DMS53 (cell line): ENCODE data around the gene MAST3.

ENCODE experiments used
- DNase-seq: peaks from one replicate; lab custom pipeline; 2025; lab: John Stamatoyannopoulos, UW

Gene MAST3

DNA sequence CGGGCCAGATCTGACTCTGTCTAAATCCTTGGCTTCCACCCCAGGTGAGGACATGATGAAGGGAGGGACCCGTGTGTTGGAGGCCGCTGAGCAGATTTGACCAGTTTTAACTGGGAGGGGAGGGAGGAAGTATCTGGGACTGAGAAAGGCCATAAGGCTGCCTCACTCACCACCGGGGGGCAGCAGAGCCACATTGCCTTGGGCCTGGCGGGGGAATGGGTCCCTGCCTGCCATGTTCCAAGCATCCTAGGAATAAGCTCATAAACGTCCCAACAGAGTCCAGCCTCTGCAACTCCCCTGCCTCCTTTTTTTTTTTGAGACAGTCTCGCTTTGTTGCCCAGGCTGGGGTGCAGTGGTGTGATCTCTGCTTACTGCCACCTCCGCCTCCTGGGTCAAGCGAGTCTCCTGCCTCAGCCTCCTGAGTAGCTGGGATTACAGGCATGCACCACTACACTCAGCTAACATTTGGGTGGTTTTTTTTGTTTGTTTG, 15.5 kb downstream of the MAST3 start:
- peak; percentile 91 for DNase-seq

DNA sequence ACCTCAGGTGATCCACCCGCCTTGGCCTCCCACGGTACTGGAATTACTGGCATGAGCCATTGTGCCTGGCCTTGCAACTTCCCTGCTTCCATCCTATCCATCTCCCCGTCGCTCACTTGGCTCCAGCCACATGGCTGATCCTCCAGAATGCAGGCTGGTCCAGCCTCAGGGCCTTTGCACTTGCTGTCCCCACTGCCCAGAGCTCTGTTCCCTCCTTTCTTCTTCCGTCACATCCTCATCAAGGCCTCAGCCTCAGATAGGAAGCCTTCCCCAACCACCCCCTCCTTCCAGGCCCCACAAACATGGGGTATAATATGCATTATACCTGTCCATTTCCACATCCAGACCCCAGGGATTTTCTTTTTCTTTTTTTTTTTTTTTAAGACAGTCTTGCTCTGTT, 16.2 kb downstream of the MAST3 start:
- no peak for DNase-seq

DNA sequence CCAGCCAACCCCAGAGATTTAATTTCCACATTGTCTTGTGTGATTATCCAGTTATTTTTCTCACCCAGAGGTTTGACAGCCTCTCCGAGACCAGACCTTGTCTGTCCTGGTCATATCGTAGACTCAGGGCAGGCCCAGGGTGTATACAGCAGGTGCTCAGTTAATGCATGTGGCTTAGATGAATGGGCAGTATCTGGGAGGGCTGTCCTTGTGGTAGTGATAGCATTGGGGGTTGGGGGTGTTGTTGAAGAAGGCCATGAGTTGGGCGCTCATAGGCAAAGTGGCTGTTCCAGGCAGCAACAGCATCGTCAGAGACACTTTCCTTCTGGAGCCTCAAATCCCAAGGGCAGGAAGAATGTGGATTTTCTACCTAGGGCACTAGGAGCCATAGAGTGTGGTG, 16.9 kb downstream of the MAST3 start:
- no peak for DNase-seq

DNA sequence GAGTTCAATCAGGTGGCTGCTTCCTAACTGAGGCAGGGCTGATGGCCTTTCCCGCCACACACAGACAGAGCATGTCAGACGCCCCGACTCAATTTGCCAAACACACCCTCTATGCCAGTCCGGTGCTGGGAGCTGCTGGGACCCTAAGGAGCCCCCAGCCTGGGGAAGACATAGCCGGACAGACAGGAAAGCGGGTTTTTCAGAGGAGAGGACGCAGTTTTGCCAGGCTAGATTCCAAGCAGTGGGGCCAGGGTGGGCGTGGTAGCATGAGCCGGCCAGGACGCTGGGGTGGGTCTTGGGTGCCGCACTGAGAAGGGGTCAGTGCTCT, 19.8 kb downstream of the MAST3 start:
- DNase-seq = no peak

DNA sequence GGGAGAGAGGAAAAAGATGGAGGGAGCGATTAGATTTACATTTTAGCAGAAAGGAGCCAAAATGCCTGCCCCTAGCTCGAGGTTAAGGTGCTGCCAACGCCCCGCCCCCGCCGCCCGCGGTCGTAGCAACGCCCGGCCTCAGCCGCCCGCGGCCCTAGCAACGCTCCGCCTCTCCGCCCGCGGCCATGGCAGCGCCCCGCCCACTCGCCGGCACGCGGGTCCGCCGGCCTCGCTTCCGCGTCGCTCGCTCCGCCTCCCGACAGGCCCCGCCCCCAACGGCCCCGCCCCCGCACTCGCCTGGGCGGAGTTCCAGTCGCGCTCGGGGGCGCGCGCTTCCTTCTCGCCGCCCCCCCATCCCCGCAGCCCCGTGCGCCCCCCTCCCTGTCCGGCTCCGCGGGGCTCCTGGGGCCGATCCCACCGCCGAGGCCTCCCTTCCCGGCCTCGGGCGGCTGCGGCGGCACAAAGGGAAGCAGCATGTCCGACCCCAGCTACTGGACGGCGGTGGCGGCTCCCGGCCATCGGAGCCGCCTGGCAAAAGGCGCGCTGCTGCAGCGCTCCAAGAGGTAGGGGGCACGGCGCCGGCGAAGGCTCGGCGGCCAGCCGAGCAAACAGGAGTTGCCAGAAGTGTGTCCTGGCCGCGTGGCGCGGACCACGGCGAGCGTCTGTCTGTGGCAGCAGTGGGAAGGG, 20.3 kb downstream of the MAST3 start:
- DNase-seq = peak; percentile 93

DNA sequence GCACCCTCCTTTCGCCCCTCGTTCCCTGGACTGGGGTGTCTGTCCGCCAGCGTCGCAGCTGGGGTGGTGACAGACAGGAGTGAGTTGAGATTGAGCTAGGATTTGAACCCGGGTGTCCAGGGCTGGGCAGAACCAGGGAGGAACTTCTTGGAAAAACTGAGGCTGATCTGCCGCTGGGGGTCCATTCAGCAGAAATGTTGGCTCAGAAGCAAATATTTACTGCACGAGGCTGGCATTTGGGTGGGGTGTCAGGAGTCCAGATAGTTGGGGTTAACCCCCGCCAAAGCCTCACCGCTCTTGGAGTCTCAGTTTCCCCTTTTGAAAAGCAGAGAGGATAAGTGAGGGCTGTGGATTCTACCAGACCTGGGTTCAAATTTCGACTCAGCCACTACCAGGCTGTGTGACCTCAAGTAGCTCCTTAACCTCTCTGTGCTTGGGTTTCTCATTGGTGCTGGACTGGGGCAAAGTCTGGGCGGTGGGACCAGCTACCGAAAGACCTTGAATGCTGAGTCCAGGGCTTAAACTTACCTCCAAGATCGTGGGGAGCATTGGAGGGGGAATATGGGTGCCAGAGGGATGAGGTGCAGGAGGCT, 20.9 kb downstream of the MAST3 start:
- no peak for DNase-seq

DNA sequence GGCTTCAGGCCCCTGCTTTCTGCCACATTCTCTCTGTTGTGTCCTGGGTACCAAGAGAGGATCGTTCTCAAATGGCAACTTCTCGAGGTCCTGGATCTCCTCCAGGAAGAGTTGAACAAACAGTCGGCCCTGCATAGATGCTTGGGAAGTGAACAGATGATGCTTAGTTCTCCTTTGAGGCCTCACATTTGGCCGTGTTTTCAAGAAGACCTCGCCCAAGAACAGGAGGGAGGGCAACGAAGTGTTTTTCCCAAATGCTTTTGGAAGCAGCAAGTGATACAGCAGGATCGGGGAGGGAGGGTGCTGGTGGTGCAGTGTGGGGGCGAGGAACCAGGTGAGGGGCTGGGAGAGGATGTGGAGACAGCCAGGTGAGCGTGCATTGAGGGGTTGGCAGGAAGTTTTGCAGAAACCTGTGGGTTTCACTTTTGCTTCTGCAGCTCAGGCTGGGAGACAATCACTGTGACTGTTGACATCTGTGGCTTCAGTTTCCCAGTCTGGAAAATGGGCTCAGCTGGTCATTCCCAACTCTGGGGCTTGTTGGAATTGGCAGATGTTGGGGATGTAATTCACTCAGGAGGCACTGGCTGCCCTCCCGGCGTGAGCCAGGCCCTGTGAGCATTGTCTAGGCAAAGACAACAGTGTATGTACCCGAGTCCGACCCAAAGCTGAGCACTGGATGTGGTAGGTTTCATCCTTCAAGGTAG, 21.6 kb downstream of the MAST3 start:
- DNase-seq = no peak

DNA sequence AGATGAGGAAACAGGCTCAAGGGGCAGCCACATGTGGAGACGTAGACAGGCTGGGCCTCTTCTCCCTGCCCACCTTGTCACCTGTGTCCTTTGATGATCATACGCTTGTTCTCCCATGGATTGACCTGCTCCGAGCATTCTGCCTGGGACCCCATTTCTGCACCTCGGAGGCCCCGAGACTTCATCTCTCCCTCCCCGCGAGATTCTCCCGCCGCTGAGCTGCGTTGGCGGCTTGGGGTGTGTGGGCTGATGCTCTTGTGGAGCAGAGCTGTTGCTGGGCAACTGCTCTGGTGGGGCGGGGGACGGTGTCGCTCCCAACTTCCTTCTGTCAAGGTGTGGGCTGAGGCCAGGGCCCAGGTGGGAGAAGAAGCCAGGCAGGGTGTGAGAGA, 22.1 kb downstream of the MAST3 start:
- DNase-seq = no peak

DNA sequence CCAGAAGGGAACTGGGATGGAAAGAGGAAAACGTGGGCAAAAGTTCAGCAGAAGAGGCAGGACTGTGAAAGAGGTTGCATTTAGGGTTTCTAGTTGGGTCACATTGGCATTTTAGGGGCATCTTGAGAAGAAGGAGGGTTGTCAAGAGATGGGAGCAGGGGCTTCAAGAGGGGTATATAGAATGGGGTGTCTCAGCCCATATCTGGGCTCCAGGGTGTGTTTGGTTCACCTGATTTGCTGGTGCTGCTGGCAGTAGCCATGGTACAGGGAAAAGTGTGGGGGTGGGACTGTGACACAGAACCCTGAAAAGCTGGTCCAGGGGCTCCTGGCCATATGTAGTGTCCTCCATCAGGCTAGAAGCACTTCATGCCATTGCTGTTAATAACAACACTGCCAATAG, 22.5 kb downstream of the MAST3 start:
- no peak for DNase-seq

DNA sequence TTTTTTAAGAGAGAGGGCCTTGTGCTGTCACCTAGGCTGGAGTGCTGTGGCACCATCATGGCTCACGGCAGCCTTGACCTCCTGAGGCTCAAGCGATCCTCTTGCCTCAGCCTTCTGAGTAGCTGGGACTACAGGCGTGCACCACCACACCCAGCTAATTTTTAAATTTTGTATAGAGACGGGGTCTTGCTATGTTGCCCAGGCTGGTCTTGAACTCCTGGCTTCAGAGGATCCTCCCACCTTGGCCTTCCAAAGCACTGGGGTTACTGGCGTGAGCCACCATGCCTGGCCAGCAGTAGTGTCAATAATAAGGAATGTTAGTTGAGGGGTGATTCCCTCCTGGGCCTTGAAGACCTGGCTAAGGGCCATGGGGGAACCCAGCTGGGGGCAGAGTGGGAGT, 23.6 kb downstream of the MAST3 start:
- no peak for DNase-seq

DNA sequence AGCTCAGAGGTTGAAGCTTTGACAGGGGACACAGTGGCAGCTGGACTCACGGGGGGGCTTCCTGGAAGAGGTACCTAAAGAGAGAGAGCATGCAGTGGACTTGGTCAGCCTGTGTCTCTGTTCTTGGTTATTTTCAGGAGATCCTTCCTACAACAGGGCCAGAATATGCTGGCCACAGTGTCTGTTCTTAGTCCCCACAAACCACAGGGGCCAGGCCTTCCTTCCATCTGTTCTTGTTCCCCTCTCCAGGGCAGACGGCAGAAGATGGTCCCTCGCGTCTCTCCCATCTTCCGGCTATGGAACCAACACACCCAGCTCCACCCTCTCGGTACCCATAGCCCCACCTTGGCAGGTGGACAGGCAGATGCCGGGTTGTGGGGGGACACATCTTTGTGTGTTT, 24.8 kb downstream of the MAST3 start:
- no peak for DNase-seq

DNA sequence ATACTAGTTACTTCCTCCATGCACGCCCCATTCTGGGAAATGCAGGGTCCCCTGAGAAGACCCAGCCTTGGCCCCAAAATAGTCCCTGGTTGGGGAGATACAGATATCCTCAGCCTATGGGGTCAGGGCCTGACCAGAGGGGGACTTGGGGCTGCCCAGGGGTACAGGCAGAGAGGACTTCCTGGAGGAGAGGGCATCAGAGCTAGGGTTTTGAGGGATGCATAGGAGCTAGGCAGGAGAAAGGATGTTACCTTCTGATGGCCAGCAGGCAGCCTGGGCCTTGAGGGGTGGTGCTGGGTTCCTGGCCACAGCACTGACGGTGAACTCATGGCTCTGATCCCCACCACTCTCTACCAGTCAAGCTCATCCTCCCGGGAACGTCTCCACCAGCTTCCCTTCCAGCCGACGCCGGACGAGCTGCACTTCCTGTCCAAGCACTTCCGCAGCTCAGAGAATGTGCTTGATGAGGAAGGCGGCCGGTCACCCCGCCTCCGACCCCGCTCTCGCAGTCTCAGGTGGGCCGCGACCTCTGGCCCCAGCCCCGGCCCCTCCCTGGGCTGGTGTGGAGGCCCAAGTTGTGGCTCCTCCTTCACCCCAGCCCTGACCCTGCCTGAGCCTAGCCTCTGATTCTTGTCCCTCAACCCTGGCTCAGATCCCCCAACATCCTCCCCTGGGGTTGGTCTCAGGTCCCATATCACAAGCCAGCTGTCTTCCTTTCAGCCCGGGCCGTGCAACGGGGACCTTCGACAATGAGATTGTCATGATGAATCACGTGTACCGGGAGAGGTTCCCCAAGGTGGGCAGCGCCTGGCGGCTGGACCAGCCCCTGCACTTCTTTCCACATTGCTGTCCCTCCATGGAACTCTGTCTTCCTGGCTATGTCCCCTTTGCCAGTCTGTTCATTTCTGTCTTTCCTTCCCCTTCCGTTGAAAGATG, 25.6 kb downstream of the MAST3 start:
- DNase-seq = no peak

DNA sequence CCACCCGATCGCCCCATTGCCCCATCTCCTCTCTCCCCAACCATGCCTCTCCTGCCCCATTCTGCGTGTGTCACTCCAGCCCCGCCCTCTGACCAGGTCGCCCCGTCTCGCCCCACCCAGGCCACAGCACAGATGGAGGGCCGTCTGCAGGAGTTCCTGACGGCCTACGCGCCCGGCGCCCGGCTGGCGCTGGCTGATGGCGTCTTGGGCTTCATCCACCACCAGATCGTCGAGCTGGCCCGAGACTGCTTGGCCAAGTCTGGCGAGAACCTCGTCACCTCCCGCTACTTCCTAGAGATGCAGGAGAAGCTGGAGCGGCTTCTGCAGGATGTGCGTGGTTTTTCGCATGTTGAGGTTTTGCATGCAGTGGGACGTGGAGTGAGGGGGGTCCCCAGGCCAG, 26.2 kb downstream of the MAST3 start:
- DNase-seq = no peak

DNA sequence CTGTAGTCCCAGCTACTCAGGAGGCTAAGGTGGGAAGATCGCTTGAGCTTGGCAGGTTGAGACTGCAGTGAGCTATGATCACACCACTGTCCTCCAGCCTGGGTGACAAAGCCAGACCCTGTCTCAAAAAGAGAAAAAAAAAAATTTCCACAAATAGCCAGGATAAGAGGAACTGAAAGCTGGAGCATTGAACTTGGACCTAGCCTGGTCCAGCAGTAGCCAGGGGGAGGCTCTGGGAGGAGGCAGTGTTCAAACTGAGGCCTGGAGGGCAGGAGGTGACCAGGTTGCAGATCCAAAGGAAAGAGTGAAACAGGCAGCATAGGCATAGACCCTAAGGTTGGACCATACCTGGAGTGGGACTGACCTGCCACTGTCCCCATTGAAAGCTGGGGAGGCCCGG, 28.5 kb downstream of the MAST3 start:
- DNase-seq = no peak

DNA sequence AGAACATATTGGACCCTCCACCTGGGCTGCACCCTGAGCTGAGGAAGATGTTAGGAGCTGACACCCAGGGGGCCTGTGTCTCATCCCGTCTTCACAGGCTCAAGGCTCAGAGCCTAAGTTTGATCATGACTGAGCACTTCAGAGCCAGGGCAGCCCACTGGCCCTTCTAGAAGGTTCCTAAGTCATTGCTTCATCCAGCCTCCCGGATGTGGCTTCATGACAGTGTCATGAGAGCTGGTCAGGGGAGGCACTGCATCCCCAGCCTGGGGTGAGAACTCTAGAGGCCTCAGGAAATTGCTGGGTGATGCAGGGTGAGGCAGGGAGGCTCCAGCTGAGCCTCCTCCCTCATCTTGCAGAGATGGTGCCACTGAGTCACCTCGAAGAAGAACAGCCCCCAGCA, 30.5 kb downstream of the MAST3 start:
- no peak for DNase-seq

DNA sequence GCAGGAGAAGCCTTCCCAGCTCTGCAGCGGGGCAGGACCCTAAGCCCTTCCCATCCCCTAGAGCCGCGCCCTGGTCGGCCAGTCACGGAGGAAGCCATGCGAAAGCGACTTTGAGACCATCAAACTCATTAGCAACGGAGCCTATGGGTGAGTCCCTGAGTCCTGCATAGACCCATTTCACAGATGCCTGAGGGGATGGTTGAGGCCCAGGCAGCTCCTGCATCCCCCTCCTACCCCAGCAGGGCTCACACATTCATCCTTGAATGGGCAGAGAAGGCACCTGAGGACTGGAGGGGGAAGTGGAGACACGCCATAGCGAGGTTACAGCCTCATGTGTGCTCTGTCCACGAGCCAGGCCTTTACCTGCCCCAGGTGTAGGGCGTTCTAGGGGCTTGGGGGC, 31.2 kb downstream of the MAST3 start:
- DNase-seq = no peak

DNA sequence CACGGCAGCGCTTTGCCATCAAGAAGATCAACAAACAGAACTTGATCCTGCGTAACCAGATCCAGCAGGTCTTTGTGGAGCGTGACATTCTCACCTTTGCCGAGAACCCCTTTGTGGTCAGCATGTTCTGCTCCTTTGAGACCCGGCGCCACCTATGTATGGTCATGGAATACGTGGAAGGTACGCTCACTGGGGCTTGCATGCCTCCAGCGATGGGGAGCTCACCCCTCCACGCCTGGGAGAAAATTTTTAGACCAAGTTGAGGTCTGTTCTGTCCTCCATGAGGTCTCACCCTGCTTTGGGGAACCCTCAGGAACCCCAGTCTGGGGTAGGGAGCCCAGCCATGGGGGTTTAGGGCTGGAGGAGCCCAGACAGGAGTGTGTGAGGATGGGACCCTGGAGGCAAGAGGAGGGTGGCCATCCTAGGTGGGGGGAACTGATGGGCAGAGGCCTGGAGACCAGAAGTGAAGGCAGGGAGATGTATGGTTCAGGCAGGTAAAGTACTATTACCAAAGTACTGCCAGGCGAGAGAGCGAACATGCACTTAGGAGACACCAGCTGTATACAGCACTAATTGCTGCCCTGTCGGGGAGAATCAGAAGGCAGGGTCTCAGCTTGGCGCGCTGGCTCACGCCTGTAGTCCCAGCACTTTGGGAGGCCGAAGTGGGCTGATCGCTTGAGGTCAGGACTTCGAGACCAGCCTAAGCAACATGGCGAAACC, 33.1 kb downstream of the MAST3 start:
- DNase-seq = peak; percentile 49

DNA sequence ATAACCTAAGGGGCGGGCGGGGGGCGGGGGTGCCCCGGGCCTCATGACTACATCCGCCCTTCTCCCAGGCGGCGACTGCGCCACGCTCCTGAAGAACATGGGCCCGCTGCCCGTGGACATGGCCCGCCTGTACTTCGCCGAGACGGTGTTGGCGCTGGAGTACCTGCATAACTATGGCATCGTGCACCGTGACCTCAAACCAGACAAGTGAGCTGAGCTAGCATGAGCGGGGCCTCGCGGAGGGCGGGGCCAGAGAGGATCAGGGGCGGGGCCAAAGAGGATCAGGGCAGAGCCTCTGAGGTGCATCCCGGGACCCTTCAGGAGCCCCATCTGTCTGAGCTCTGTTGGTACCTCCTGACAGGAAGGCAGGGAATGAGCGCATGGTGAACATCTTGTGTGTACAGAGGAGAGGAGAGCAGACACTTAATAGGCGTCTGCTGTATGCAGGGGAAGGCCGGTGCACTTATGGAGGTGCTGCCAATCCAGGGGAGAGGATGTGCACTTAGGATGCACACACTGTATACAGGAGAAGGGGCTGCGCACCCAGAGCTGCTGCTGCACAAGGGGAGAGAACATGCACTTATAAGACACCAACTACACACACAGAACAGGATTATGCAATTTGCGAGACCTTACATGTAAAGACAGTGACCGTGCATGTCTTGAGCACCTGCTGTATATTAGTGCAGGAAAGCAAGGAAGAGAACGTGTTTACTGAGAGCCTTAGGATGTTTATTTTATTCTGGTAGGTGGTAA, 34.4 kb downstream of the MAST3 start:
- peak; percentile 51 for DNase-seq

DNA sequence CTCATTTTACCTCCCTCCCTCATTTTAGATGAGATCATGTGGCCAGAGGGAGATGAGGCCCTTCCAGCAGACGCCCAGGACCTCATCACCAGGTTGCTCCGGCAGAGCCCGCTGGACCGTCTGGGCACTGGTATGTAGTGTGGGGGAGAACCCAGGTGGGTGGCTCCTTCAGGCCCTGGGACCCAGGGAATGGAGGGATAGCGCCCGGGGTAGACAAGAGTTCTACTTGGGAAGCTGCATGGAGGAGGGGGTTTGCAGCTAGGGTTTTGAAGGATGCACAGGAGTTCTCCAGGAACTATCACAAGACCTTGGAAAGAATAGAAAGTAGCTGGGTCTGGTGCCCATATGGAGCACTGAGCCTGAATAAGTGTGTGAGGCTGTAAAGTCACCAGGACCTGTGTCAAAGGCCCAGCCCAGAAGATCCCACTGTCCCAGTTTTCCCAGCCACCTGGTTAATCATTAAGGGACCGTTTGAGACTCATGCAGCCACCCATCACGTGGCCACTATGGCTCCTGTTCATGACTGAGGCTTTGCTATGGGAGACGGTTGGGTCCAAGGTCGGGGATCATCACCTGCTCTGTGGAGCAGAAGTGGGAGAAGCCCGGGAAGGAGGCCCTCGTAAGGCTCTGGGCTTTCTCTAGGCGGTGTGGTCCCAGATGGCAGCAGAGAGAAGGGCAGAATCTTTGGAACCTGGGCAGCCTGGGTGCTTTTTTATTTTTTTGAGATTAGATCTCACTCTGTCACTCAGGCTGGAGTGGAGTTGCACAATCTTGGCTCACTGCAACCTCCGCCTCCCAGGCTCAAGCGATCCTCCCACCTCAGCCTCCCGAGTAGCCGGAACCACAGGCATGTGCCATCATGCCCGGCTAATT, 38.4 kb downstream of the MAST3 start:
- DNase-seq = peak; percentile 91

DNA sequence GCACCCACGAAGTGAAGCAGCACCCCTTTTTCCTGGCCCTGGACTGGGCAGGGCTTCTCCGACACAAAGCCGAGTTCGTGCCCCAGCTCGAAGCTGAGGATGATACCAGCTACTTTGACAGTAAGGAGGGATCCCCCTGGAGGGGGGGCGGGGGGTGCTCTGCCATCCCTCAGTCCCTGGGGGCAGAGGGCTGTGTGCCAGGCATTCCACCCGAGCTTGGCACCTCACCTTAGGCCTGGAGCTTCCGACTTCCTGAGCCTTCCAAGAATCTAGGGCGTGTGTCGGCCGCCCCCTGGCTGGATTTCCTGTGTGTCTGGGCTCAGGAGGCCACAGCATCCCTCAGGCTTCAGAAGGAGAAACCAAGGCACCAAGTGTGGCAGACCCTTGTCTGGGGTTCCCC, 39.7 kb downstream of the MAST3 start:
- no peak for DNase-seq
